ENCODE measurements around the gene PLSCR4.

Gene PLSCR4

DNA sequence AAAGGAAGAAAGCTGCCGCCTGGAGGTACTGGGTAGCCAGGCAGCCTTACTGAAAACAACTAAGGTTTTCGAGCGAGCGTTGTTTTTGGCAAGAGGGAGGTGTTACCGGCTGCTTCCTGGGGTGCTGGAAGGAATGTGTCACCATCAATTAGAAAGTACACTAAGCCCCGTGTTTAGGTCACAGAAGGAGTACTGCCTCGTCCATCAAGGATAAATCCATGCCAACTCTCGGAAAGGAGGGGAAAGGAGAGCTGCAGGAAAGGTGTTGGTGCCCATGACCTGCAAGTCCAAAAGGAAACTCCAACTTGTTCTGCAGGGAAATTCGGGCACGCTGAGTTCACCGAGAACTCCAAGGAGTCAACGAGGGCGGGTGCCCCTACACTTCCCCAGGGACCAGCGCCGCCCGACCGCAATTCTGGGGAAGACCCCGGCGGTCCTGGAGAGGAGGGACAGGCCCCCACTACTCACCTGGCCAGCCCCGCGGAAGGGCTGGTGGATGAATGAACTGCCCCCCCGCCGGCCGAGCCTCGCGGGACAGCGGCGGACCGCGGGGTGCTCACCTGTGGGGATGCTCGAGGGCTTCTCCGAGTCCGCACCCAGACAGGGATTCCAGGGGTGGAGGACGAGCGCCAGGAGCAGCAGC is 90.5 kb downstream of the PLSCR4 start:
- DNase-seq (ENCODE audit: low spot score) = peak; percentile 75

- no peak for DNase-seq (ENCODE audit: low spot score)
These were observed 91.1 kb downstream of the PLSCR4 start for GRCh38 chr3:146159616-146160320.

DNA sequence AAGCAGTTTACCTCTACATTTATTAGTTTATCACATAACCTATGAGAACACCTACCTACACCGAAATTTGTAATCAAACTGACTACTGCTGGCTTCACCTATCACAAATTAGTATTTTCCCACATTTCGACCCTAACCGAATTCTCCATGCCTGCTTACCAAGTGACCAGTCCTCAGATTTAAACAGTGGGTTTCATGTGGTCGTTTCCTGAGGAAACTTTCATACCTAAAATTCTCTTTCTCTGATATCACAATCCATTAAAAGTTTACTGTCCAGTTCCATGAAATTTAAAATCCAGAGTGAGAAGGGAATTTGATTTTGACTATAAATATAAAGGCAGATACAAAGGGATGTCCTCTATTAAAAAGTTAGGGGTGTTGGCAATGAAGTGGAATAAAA is 91.9 kb downstream of the PLSCR4 start:
- DNase-seq (ENCODE audit: low spot score) = no peak

GRCh38 chr3:146157325-146158060 is 93.4 kb downstream of the PLSCR4 start:
- no peak for DNase-seq (ENCODE audit: low spot score)

- no peak for DNase-seq (ENCODE audit: low spot score)
These were observed 94.1 kb downstream of the PLSCR4 start for GRCh38 chr3:146156666-146157314.

GRCh38 chr3:146156095-146156494 is 94.8 kb downstream of the PLSCR4 start:
- no peak for DNase-seq (ENCODE audit: low spot score)

DNA sequence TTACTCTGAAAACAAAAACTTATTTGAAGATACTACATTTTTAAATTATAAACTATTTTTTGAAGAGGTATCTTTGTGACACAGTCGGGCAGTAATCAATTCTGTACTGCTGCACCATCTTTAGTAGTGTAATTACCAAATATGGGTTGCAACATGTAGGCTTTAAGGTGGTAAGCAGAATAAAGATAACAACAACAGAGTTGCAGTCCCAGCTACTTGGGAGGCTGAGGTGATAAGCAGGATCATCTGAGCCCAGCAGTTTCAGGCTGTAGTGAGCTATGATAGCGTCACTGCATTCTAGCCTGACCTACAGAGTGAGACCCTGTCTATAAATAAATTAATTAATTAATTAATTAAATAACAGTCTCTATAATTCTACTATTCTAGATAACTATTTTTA is 95.9 kb downstream of the PLSCR4 start:
- no peak for DNase-seq (ENCODE audit: low spot score)

- DNase-seq (ENCODE audit: low spot score) = no peak
These were observed 96.6 kb downstream of the PLSCR4 start for GRCh38 chr3:146154316-146154715.

DNA sequence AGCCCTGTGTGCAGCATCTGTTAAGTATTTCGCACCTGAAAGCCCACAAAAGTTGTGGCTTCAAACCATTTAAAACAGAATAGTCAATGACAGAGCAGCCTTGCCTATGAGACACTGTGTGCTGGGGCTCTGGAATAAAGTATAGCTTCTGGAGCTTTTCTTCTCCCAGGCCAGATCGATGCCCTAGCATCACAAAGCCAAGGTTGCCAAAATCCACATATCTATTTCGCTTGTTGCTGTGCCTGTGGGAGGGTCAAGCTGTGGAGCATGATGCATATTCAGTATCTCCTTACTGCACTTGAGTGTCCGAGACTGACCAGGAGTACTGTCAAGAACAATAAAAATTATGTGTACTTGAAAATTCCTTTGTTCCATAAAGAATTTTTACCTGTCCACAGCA is 97.5 kb downstream of the PLSCR4 start:
- DNase-seq (ENCODE audit: low spot score) = no peak

GRCh38 chr3:146152834-146153233 is 98.1 kb downstream of the PLSCR4 start:
- DNase-seq (ENCODE audit: low spot score) = no peak

DNA sequence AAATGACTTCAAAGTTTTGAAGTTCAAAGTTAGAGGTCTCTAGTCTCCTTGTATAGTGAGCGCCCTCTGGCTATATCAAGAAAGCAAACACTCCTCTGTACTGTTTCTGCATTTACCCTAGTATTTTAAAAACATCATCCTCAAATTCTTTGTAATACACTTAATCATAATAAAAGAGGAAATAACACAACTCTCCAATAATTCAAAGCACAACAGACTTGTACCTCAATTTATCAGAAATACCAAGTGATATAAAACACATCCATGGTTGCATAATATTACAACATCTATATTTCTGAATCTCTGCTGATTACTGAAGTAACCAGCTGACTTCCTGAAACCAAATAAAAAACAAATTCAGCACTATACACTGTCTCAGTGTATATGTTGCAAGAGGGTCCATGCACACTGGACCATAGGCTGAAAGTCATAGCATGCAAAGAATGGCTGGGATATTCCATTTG is 102.4 kb downstream of the PLSCR4 start:
- DNase-seq (ENCODE audit: low spot score) = no peak

DNA sequence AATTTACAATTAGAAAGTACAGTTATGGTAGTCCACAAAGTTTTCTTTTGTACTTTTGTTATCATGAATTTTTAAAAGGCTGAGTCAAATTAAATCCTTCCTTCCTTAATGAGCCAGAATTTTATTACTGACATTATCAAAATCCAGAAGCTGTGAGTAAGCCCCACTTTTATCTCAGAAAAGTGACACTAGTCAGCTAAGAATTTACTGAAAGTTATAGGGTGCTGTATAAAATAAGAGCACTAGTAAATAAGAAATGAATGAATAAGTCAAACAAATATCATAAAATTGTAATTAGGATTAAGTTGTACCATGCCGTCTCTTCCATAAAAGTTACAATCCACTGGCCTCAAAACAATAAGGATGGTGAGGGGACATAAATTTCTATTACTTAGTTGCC is 105.3 kb downstream of the PLSCR4 start:
- no peak for DNase-seq (ENCODE audit: low spot score)

GRCh38 chr3:146142757-146143156 is 108.1 kb downstream of the PLSCR4 start:
- DNase-seq (ENCODE audit: low spot score) = no peak
